GM12872 (cell line): Measurements from ENCODE around the gene NOLC1.

Experiments
- TF ChIP-seq, protein P1 (sequence below): IDR thresholded peaks from 3 replicates; pipeline ENCODE4 v1.5.1; 2011; ENCODE audit warnings: low read depth, mild to moderate bottlenecking, low read length, moderate library complexity; ENCODE audit not compliant: insufficient read depth

NOLC1 gene

DNA sequence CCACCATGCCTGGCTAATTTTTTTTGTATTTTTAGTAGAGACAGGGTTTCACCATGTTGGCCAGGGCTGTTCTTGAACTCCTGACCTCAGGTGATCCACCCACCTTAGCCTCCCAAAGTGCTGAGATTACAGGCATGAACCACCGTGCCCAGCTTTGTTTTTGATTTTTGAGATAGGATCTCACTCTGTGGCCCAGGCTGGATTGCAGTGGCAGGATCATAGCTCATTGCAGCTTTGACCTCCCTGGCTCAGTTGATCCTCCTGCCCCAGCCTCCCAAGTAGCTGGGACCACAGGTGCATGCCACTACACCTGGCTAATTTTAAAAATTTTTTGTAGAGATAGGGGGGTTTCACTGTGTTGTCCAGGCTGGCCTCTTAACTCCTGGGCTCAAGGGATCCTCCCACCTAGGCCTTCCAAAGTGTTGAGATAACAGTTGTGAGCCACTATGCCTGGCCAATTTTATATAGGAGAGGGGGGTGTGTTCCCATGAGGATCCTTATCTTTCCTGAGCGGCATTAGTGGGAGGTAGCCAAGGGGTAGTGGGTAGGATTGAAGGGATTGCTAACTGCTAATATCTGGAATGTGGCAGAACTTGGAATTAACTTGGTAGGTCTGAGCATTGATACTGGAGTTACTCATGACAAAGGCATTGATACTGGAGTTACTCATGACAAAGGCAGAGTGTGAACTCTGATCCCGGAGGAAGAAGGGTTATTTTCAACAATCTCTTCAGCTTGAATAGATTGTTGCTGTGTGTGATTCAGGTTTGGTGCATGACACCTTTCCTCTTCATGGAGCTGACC lies 1.0 kb upstream of the NOLC1 start:
- TF ChIP-seq, protein P1, sequence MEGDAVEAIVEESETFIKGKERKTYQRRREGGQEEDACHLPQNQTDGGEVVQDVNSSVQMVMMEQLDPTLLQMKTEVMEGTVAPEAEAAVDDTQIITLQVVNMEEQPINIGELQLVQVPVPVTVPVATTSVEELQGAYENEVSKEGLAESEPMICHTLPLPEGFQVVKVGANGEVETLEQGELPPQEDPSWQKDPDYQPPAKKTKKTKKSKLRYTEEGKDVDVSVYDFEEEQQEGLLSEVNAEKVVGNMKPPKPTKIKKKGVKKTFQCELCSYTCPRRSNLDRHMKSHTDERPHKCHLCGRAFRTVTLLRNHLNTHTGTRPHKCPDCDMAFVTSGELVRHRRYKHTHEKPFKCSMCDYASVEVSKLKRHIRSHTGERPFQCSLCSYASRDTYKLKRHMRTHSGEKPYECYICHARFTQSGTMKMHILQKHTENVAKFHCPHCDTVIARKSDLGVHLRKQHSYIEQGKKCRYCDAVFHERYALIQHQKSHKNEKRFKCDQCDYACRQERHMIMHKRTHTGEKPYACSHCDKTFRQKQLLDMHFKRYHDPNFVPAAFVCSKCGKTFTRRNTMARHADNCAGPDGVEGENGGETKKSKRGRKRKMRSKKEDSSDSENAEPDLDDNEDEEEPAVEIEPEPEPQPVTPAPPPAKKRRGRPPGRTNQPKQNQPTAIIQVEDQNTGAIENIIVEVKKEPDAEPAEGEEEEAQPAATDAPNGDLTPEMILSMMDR: no peak

DNA sequence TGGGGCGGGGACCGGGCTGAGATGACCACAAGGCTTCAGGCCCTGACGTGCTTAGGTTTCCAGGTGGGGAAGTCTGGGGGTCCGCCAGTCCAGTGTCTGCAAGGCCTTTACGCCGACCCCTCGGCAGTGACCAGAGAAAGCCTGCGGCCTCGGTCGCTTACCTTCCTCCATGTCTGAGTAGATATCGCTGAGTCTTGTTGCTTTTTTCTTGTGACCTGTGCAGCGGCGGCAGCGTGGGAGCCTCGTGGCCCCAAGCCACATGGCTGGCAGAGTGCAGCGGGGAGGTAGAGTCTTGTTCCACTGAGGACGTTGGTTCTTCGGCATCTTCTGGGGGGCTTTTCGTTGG lies 329 bp downstream of the NOLC1 start:
- TF ChIP-seq, protein P1: no peak

DNA sequence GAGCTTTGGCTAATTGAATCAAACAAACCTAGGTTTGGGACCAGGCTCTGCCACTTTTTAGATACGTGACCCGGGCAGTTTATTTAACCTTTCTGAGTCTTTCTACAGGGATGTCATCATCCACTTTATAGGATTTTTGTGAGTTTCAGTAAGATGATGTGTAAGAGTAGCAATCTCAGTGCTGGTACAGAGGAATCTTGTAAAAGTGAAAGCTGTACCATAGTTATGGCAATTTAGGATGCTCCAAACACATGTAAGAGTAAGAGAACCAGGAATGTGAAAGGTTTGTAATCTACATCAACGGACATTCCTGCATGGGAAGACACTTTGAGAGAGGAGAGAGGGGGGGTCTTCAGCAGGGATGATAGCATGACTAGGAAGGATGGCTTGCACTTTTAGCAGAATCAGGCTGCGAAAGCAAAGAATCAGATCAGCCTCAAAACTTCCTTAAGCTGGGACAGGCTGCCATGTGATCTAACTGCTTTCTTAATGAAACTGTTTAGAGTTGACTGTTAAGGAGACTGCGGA lies 968 bp downstream of the NOLC1 start:
- TF ChIP-seq, protein P1: no peak

DNA sequence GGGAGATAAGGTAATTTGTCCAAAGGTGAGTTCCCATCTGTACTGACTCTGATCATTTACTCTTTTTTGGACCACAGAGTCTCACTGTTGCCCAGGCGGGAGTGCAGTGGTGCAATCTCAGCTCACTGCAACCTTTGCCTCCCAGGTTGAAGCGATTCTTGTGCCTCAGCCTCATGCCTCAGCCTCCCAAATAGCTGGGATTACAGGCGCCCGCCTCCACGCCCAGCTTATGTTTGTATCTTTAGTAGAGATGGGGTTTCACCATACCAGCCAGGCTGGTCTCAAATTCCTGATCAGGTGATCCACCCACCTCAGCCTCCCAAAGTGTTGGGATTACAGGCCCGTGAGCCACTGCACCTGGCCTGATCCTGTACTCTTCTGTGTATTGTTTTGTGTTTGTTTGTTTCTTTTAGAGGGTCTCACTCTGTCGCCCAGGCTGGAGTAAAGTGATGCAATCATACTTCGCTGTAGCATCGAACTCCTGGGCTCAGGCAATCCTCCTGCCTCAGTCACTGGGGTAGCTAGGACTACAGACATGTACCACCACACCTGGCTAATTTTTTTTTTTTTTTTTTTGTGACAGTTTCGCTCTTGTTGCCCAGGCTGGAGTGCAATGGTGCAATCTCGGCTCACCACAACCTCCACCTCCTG lies 2.4 kb downstream of the NOLC1 start:
- TF ChIP-seq, protein P1: no peak

DNA sequence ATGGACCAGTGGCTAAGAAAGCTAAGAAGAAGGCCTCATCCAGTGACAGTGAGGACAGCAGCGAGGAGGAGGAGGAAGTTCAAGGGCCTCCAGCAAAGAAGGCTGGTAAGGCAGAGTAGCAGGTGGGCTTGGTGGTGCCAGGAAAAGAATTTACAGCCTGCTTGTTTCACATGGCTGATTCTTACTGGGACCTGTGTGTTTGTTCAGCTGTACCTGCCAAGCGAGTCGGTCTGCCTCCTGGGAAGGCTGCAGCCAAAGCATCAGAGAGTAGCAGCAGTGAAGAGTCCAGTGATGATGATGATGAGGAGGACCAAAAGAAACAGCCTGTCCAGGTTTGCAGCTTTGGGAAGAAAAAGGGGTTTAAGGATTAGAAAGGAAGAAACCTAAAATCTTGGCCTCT lies 5.0 kb downstream of the NOLC1 start:
- TF ChIP-seq, protein P1: no peak

DNA sequence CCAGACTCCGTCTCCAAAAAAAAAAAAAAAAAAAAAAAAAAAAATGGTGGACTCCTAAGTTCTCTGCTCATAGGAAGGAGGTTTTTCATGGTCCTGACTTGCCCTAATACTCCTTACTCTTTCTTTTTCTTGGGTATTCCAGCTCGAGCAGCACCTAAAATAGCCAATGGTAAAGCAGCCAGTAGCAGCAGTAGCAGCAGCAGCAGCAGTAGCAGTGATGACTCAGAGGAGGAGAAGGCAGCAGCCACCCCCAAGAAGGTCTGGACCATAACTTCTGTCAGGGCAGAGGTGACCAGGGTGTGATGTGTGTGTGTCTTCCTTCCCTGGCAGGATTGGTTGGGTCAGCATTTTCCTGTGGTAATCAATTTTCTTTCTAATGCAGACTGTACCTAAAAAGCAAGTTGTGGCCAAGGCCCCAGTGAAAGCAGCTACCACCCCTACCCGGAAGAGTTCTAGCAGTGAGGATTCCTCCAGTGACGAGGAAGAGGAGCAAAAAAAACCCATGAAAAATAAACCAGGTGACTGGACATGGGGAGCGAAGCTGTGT lies 6.9 kb downstream of the NOLC1 start:
- TF ChIP-seq, protein P1: no peak

DNA sequence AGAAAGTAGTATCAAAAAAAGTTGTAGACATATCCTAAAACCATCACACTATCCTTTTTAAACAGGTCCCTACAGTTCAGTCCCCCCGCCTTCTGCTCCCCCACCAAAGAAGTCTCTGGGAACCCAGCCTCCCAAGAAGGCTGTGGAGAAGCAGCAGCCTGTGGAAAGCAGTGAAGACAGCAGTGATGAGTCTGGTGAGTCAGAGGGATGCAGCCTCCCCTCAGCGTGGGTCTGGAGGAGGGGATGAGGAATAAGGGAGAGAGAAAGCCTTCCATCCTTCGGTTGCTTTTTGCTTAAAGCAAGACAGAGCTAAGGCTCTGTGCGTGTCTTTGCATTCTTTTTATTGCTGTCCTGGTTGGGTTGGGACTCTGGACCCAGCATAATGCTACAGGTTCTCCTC lies 7.6 kb downstream of the NOLC1 start:
- TF ChIP-seq, protein P1: no peak
